ENCODE data around the gene SMIM5.
"Not testable (repeated sequence)": the region's sequence is repeated elsewhere in the genome, so short reads cannot be mapped to it uniquely, and the experiment has no call there.

Gene SMIM5

GRCh38 chr17:75632863-75633485 is at the start of gene SMIM5:
SMIM5 (plus strand) TSS chr17:75633434; CDS start chr17:75640202, 6,768 bp downstream.
- peak; percentile 78 to 81 for DNase-seq

GRCh38 chr17:75584849-75585175 is 48.4 kb upstream of the SMIM5 start:
- no peak for DNase-seq

GRCh38 chr17:75587675-75588595 is 45.3 kb upstream of the SMIM5 start, which contains the start of gene MYO15B:
MYO15B (plus strand) TSS chr17:75587800; CDS start chr17:75588058, 258 bp downstream.
- DNase-seq, result peak; percentile 59 to 73

- DNase-seq, result no peak
These were observed 44.6 kb upstream of the SMIM5 start for GRCh38 chr17:75588596-75589011.

- peak; percentile 93 to 96 for DNase-seq
These were observed 44.0 kb upstream of the SMIM5 start for GRCh38 chr17:75589012-75589918.

GRCh38 chr17:75589919-75590303 is 43.3 kb upstream of the SMIM5 start:
- DNase-seq, result no peak

- no peak for DNase-seq
These were observed 42.9 kb upstream of the SMIM5 start for GRCh38 chr17:75590314-75590761.

- DNase-seq, result no peak
These were observed 42.1 kb upstream of the SMIM5 start for GRCh38 chr17:75590849-75591721.

- DNase-seq, result no peak
These were observed 41.4 kb upstream of the SMIM5 start for GRCh38 chr17:75591722-75592302.

GRCh38 chr17:75592348-75593020 is 40.8 kb upstream of the SMIM5 start:
- no peak for DNase-seq

GRCh38 chr17:75593430-75593829 is 39.8 kb upstream of the SMIM5 start:
- not testable (repeated sequence) for DNase-seq

- no peak for DNase-seq
These were observed 38.5 kb upstream of the SMIM5 start for GRCh38 chr17:75594499-75595283.

GRCh38 chr17:75595284-75595919 is 37.8 kb upstream of the SMIM5 start:
- DNase-seq, result no peak

- no peak for DNase-seq
These were observed 37.3 kb upstream of the SMIM5 start for GRCh38 chr17:75595920-75596313.

- no peak for DNase-seq
These were observed 36.7 kb upstream of the SMIM5 start for GRCh38 chr17:75596320-75597087.

GRCh38 chr17:75601057-75601987 is 31.9 kb upstream of the SMIM5 start:
- peak; percentile 58 to 60 for DNase-seq

- DNase-seq, result no peak
These were observed 30.6 kb upstream of the SMIM5 start for GRCh38 chr17:75602644-75603043.

- DNase-seq, result no peak
These were observed 30.1 kb upstream of the SMIM5 start for GRCh38 chr17:75603123-75603522.

All from CD4-positive, alpha-beta T cell treated with Interleukin-4 for 1 hour (primary cell).